HepG2 (cell line): ENCODE results near the gene DNMT1. TPM values are rescaled to one million over a fixed set of nuclear protein-coding genes. Genes with fewer than 3 reads are reported as not detected.

Source experiments
- GATAD2A ChIP-seq: IDR thresholded peaks from 2 replicates; pipeline ENCODE4 v1.6.1; 2016
- GZF1 ChIP-seq: sonication (generic); formaldehyde crosslinking; IDR thresholded peaks from 2 replicates; pipeline ENCODE4 v1.5.1; 2020; ENCODE audit warnings: mild to moderate bottlenecking, missing genetic modification reagents
- HDAC6 ChIP-seq: fragments of 200-600 bp; sonication (generic); IDR thresholded peaks from 2 replicates; pipeline ENCODE4 v1.7.0; 2017; ENCODE audit warnings: mild to moderate bottlenecking, antibody characterized with exemption, low read length, low read depth
- MED8 ChIP-seq: sonication (generic); formaldehyde crosslinking; IDR thresholded peaks from 2 replicates; pipeline ENCODE4 v1.8.1; 2023; ENCODE audit warnings: mild to moderate bottlenecking, missing genetic modification reagents; ENCODE audit not compliant: insufficient replicate concordance
- MYNN ChIP-seq: sonication (generic); formaldehyde crosslinking; IDR thresholded peaks from 2 replicates; pipeline ENCODE4 v1.4.0; 2020; ENCODE audit warnings: mild to moderate bottlenecking, low read depth, missing genetic modification reagents
- MZF1 ChIP-seq: sonication (generic); formaldehyde crosslinking; IDR thresholded peaks from 2 replicates; pipeline ENCODE4 v1.8.1; 2023; ENCODE audit warnings: mild to moderate bottlenecking, missing genetic modification reagents, borderline replicate concordance
- RAD51 ChIP-seq: fragments of 450-650 bp; IDR thresholded peaks from 2 replicates; pipeline ENCODE4 v1.6.1; 2016; ENCODE audit warnings: borderline replicate concordance
- RXRB ChIP-seq: IDR thresholded peaks from 2 replicates; pipeline ENCODE4 v1.6.1; 2016; ENCODE audit warnings: borderline replicate concordance, missing genetic modification reagents, missing compliant biosample characterization
- TBL1XR1 ChIP-seq: fragments of 150-350 bp; IDR thresholded peaks from 2 replicates; pipeline ENCODE4 v1.6.1; 2014; ENCODE audit warnings: borderline replicate concordance, low read length; ENCODE audit not compliant: partially characterized antibody
- ZBTB38 ChIP-seq: sonication (generic); formaldehyde crosslinking; IDR thresholded peaks from 2 replicates; pipeline ENCODE4 v1.5.1; 2020; ENCODE audit warnings: mild to moderate bottlenecking, missing genetic modification reagents
- ZNF101 ChIP-seq: sonication (generic); formaldehyde crosslinking; IDR thresholded peaks from 2 replicates; pipeline ENCODE4 v1.4.0; 2020; ENCODE audit warnings: mild to moderate bottlenecking, low read depth, missing genetic modification reagents, borderline replicate concordance
- ZNF17 ChIP-seq: sonication (generic); formaldehyde crosslinking; IDR thresholded peaks from 2 replicates; pipeline ENCODE4 v1.5.0; 2020; ENCODE audit warnings: mild to moderate bottlenecking, missing genetic modification reagents
- ZNF235 ChIP-seq: sonication (generic); formaldehyde crosslinking; IDR thresholded peaks from 2 replicates; pipeline ENCODE4 v1.8.1; 2023; ENCODE audit warnings: mild to moderate bottlenecking, missing genetic modification reagents, borderline replicate concordance
- ZNF350 ChIP-seq: sonication (generic); formaldehyde crosslinking; IDR thresholded peaks from 2 replicates; pipeline ENCODE4 v1.4.0; 2020; ENCODE audit warnings: mild to moderate bottlenecking, low read depth, missing genetic modification reagents, borderline replicate concordance
- ZNF605 ChIP-seq: sonication (generic); formaldehyde crosslinking; IDR thresholded peaks from 2 replicates; pipeline ENCODE4 v1.8.0; 2022; ENCODE audit warnings: mild to moderate bottlenecking, missing genetic modification reagents
- ZNF703 ChIP-seq: sonication (generic); formaldehyde crosslinking; IDR thresholded peaks from 2 replicates; pipeline ENCODE4 v1.5.1; 2020; ENCODE audit warnings: missing genetic modification reagents, mild to moderate bottlenecking, moderate library complexity, borderline replicate concordance
- polyA plus RNA-seq, 8 experiments: library from polyadenylated mRNA; depleted of rRNA in 3 of 8; stranded (reverse) in 7 of 8; unstranded in 1 of 8; fragments of >200 nt; fragmentation: Illumina TruSeq in 4 of 8; extraction: Trizol in 4 of 8; gene quantifications; 2 replicates each; pipeline versions ENCODE4 v1.2.1 to v1.2.3, GENCODE V29; 2011 to 2016; ENCODE audit warnings: low read depth in 4 of 8, missing spikeins in 1 of 8, mixed read lengths in 1 of 8; ENCODE audit not compliant: insufficient read depth in 1 of 8
- total RNA-seq, 5 experiments: library from RNA; depleted of rRNA; stranded (reverse); fragments of >200 nt; fragmentation: Illumina TruSeq; extraction: Trizol; gene quantifications; 2 replicates each; pipeline ENCODE4 v1.2.3, GENCODE V29; 2016; ENCODE audit warnings: low read depth in 1 of 5
- TF ChIP-seq, protein P1 (sequence below): sonication (generic); formaldehyde crosslinking; IDR thresholded peaks from 2 replicates; pipeline ENCODE4 v1.4.0; 2020; ENCODE audit warnings: missing genetic modification reagents, borderline replicate concordance
- TF ChIP-seq, protein P2 (sequence below): sonication (generic); formaldehyde crosslinking; IDR thresholded peaks from 2 replicates; pipeline ENCODE4 v1.5.0; 2020; ENCODE audit warnings: missing genetic modification reagents
- TF ChIP-seq, protein P3 (sequence below): sonication (generic); formaldehyde crosslinking; IDR thresholded peaks from 2 replicates; pipeline ENCODE4 v1.9.0; 2022; ENCODE audit warnings: missing genetic modification reagents, mild to moderate bottlenecking, borderline replicate concordance
- TF ChIP-seq, protein P4 (sequence below): sonication (generic); formaldehyde crosslinking; conservative IDR thresholded peaks from 2 replicates; pipeline ENCODE4 v1.8.0; 2022; ENCODE audit warnings: mild to moderate bottlenecking, moderate library complexity, missing genetic modification reagents

The DNMT1 gene
- total and polyA plus RNA-seq, 2 of the 13 experiments (the other 11 are each of a cell fraction or from before 2014, with no cell fraction given), result 31.2 to 91.1 TPM

DNA sequence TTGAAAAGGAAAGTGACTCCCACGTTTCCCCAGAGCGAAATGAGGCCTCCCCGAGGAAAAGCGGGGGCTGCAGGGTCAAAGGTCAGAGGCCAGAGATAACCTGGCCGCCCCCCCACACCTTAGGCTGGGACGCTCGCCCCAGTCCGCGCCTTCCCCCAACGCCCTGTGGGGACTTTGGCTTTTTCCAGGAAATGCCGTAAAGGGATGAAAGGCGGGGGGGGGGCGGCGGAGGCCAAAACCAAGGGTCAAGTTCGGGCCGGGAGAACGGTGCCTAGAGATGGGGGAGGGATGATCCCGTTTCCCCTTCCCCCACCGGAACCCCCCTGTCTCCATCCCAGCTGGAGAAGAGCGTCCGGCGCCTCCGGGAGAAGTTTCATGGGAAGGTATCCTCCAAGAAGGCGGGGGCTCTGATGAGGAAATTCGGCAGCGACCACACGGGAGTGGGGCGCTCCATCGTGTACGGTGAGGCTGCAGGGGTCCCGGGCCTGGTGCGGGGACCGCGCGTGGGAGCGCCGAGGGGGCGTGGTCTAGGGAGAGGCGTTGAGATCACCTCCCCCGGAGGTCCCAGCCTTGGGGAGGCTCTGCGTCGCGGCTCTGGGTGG, 108.1 kb downstream of the DNMT1 start (continued):
- TF ChIP-seq, protein P1, sequence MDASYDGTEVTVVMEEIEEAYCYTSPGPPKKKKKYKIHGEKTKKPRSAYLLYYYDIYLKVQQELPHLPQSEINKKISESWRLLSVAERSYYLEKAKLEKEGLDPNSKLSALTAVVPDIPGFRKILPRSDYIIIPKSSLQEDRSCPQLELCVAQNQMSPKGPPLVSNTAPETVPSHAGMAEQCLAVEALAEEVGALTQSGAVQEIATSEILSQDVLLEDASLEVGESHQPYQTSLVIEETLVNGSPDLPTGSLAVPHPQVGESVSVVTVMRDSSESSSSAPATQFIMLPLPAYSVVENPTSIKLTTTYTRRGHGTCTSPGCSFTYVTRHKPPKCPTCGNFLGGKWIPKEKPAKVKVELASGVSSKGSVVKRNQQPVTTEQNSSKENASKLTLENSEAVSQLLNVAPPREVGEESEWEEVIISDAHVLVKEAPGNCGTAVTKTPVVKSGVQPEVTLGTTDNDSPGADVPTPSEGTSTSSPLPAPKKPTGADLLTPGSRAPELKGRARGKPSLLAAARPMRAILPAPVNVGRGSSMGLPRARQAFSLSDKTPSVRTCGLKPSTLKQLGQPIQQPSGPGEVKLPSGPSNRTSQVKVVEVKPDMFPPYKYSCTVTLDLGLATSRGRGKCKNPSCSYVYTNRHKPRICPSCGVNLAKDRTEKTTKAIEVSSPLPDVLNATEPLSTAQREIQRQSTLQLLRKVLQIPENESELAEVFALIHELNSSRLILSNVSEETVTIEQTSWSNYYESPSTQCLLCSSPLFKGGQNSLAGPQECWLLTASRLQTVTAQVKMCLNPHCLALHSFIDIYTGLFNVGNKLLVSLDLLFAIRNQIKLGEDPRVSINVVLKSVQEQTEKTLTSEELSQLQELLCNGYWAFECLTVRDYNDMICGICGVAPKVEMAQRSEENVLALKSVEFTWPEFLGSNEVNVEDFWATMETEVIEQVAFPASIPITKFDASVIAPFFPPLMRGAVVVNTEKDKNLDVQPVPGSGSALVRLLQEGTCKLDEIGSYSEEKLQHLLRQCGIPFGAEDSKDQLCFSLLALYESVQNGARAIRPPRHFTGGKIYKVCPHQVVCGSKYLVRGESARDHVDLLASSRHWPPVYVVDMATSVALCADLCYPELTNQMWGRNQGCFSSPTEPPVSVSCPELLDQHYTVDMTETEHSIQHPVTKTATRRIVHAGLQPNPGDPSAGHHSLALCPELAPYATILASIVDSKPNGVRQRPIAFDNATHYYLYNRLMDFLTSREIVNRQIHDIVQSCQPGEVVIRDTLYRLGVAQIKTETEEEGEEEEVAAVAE, result no peak
- TF ChIP-seq ZNF101 (no peak), GZF1 (CRISPR knock-in tag) (no peak), MZF1 (no peak; the same call in 1 of the 2 replicates), ZNF703 (CRISPR knock-in tag) (no peak), ZNF350 (peak; percentile 49; the same call in 1 of the 2 replicates), ZBTB38 (CRISPR knock-in tag) (peak; percentile 64; the same call in 1 of the 2 replicates), MYNN (CRISPR knock-in tag) (no peak), TBL1XR1 (peak; percentile 14), RAD51 (no peak), ZNF235 (CRISPR knock-in tag) (no peak), ZNF605 (CRISPR knock-in tag) (no peak), GATAD2A (CRISPR knock-in tag) (peak; percentile 29; the same call in 1 of the 2 replicates), HDAC6 (no peak), MED8 (CRISPR knock-in tag) (peak; percentile 72), RXRB (CRISPR knock-in tag) (peak; percentile 73; the same call in 1 of the 2 replicates), ZNF17 (no peak)
- TF ChIP-seq, protein P2, sequence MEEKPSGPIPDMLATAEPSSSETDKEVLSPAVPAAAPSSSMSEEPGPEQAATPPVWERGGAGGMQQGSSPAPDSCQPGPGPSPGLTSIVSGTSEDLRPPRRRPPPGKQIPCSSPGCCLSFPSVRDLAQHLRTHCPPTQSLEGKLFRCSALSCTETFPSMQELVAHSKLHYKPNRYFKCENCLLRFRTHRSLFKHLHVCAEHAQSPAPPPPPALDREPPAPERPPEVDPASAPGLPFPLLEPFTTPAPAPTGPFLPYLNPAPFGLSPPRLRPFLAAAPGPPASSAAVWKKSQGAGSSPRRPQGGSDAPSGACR (CRISPR knock-in tag), result peak; percentile 61; the same call in 1 of the 2 replicates
- TF ChIP-seq, protein P3, sequence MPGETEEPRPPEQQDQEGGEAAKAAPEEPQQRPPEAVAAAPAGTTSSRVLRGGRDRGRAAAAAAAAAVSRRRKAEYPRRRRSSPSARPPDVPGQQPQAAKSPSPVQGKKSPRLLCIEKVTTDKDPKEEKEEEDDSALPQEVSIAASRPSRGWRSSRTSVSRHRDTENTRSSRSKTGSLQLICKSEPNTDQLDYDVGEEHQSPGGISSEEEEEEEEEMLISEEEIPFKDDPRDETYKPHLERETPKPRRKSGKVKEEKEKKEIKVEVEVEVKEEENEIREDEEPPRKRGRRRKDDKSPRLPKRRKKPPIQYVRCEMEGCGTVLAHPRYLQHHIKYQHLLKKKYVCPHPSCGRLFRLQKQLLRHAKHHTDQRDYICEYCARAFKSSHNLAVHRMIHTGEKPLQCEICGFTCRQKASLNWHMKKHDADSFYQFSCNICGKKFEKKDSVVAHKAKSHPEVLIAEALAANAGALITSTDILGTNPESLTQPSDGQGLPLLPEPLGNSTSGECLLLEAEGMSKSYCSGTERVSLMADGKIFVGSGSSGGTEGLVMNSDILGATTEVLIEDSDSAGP (CRISPR knock-in tag), result peak; percentile 74; the same call in 1 of the 2 replicates
- TF ChIP-seq, protein P4, sequence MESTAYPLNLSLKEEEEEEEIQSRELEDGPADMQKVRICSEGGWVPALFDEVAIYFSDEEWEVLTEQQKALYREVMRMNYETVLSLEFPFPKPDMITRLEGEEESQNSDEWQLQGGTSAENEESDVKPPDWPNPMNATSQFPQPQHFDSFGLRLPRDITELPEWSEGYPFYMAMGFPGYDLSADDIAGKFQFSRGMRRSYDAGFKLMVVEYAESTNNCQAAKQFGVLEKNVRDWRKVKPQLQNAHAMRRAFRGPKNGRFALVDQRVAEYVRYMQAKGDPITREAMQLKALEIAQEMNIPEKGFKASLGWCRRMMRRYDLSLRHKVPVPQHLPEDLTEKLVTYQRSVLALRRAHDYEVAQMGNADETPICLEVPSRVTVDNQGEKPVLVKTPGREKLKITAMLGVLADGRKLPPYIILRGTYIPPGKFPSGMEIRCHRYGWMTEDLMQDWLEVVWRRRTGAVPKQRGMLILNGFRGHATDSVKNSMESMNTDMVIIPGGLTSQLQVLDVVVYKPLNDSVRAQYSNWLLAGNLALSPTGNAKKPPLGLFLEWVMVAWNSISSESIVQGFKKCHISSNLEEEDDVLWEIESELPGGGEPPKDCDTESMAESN (CRISPR knock-in tag), result peak; percentile 49; the same call in 1 of the 2 replicates
